SK-N-MC (cell line): ENCODE measurements around the gene PLAGL1.

ENCODE experiments used
- DNase-seq: peaks from one replicate; pipeline ENCODE4 v3.0.0-alpha.2; 2011; ENCODE audit warnings: low read depth, low spot score
- H3K27ac ChIP-seq: fragments of 200-600 bp; sonication (generic); 2 replicates; pipeline ENCODE4 v1.5.1; 2016; ENCODE audit warnings: mixed run types
- H3K36me3 ChIP-seq: fragments of 200-600 bp; sonication (generic); 2 replicates; pipeline ENCODE4 v1.6.1; 2017; ENCODE audit warnings: antibody characterized with exemption, low read length, mixed read lengths; ENCODE audit not compliant: insufficient read depth
- H3K4me3 ChIP-seq: fragments of 200-600 bp; sonication (generic); 2 replicates; pipeline ENCODE4 v1.5.1; 2016
- H3K9ac ChIP-seq: fragments of 200-600 bp; sonication (generic); 2 replicates; pipeline ENCODE4 v1.8.0; 2017; ENCODE audit warnings: mixed run types, mixed read lengths; ENCODE audit not compliant: insufficient read length
- H3K9me3 ChIP-seq: fragments of 200-600 bp; sonication (generic); 2 replicates; pipeline ENCODE4 v1.6.1; 2017; ENCODE audit warnings: low read depth, mild to moderate bottlenecking, antibody characterized with exemption, low read length, moderate library complexity, mixed read lengths
- EZH2 ChIP-seq: fragments of 200-600 bp; sonication (generic); IDR thresholded peaks from one replicate; pipeline ENCODE4 v1.6.1; 2017; ENCODE audit warnings: antibody characterized with exemption
- FOXP2 ChIP-seq: optimal IDR thresholded peaks from 2 replicates; pipeline ENCODE3; 2011; ENCODE audit warnings: mild to moderate bottlenecking, moderate library complexity; ENCODE audit not compliant: insufficient read depth; ENCODE audit errors: extremely low read length, control extremely low read depth
- POLR2AphosphoS5 ChIP-seq: IDR thresholded peaks from 2 replicates; pipeline ENCODE4 v1.6.1; 2012; ENCODE audit warnings: mild to moderate bottlenecking, low read depth, low read length, borderline replicate concordance

The PLAGL1 gene

DNA sequence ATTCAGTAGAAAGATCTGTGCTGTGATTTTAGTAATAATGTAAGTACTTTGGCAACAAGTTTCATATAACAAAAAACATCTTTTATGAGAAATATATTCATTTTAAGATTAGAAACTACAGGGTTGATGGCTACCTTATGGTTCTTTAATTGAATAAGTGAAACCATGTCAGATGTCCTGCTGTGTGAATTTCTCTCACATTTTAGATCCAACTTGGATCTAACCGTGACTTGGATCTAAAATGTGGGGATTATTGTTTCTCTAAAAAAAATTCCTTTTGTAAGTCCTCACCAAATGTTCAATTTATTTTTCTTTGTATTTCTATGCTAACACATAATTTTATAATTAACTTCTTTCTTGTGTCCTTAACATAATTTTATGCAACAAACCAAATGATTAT, 113.4 kb downstream of the PLAGL1 start:
- Histone ChIP-seq H3K4me3 (no peak overlapping the region), H3K9me3 (no peaks in the 10 kb centered on the region), H3K36me3 (no peaks in the 10 kb centered on the region), H3K9ac (no peak overlapping the region), H3K27ac (no peak overlapping the region)
- no peak for DNase-seq
- TF ChIP-seq FOXP2 (no peak), EZH2 (no peak), POLR2AphosphoS5 (no peak)
